Endothelial cell (in vitro differentiated cells): ENCODE results near the gene SLC12A3. TPM values are rescaled to one million over a fixed set of nuclear protein-coding genes. Genes with fewer than 3 reads are reported as not detected.

Source experiments
- DNase-seq: peaks from one replicate; pipeline ENCODE4 v3.0.0; 2021; ENCODE audit warnings: low spot score
- H3K27ac Mint-ChIP-seq: one replicate; pipeline ENCODE4 v1.8.0; 2021; ENCODE audit warnings: mixed read lengths, inconsistent platforms; ENCODE audit not compliant: unreplicated experiment
- H3K27me3 Mint-ChIP-seq: one replicate; pipeline ENCODE4 v1.8.0; 2021; ENCODE audit warnings: mild to moderate bottlenecking, moderate library complexity, mixed read lengths, inconsistent platforms; ENCODE audit not compliant: unreplicated experiment
- H3K36me3 Mint-ChIP-seq: one replicate; pipeline ENCODE4 v1.8.0; 2021; ENCODE audit warnings: mild to moderate bottlenecking, low read depth, mixed read lengths, inconsistent platforms; ENCODE audit not compliant: unreplicated experiment
- H3K4me1 Mint-ChIP-seq: one replicate; pipeline ENCODE4 v1.8.0; 2021; ENCODE audit warnings: mild to moderate bottlenecking, mixed read lengths, inconsistent platforms; ENCODE audit not compliant: unreplicated experiment
- H3K4me3 Mint-ChIP-seq: one replicate; pipeline ENCODE4 v1.8.0; 2021; ENCODE audit warnings: mild to moderate bottlenecking, mixed read lengths, inconsistent platforms; ENCODE audit not compliant: unreplicated experiment
- H3K9me3 Mint-ChIP-seq: one replicate; pipeline ENCODE4 v1.8.0; 2021; ENCODE audit warnings: mixed read lengths, inconsistent platforms; ENCODE audit not compliant: unreplicated experiment
- CTCF ChIP-seq: fragments of 200-600 bp; sonication (generic); IDR thresholded peaks from one replicate; pipeline ENCODE4 v1.5.0; 2021; ENCODE audit warnings: antibody characterized with exemption; ENCODE audit not compliant: unreplicated experiment
- total RNA-seq: library from RNA; stranded (reverse); fragmentation: NEBNext Ultra II Directional; extraction: Animal tissue kit (Norgen Biotek cat#: 25700); gene quantifications from one replicate; pipeline ENCODE4 v1.2.1, GENCODE V29; 2021; ENCODE audit not compliant: unreplicated experiment

Gene SLC12A3
- total RNA-seq, 1 donor from 2014 or later = not detected

GRCh38 chr16:56852968-56853367 lies 12.0 kb upstream of the SLC12A3 start:
- DNase-seq = no peak
- no peak overlapping the region for H3K27ac Mint-ChIP-seq
- TF ChIP-seq CTCF = no peak
- no peaks in the 10 kb centered on the region for H3K27me3 Mint-ChIP-seq
- no peak overlapping the region for H3K4me3 Mint-ChIP-seq
- H3K36me3 Mint-ChIP-seq = no peaks in the 10 kb centered on the region
- H3K9me3 Mint-ChIP-seq = no peaks in the 10 kb centered on the region
- H3K4me1 Mint-ChIP-seq = peaks cover 21% of the 10 kb centered on the region

GRCh38 chr16:56855201-56855600 lies 9.8 kb upstream of the SLC12A3 start:
- Mint-ChIP-seq H3K27ac (no peak overlapping the region), H3K4me3 (no peak overlapping the region), H3K27me3 (peaks cover 5% of the 10 kb centered on the region), H3K9me3 (no peaks in the 10 kb centered on the region), H3K4me1 (peaks cover 14% of the 10 kb centered on the region), H3K36me3 (no peaks in the 10 kb centered on the region)
- no peak for TF ChIP-seq CTCF
- DNase-seq = no peak

GRCh38 chr16:56855946-56856345 lies 9.1 kb upstream of the SLC12A3 start:
- DNase-seq = no peak
- Mint-ChIP-seq H3K4me1 (peaks cover 10% of the 10 kb centered on the region), H3K27ac (no peak overlapping the region), H3K36me3 (no peaks in the 10 kb centered on the region), H3K9me3 (no peaks in the 10 kb centered on the region), H3K27me3 (peaks cover 5% of the 10 kb centered on the region), H3K4me3 (no peak overlapping the region)
- no peak for TF ChIP-seq CTCF

GRCh38 chr16:56856876-56857447 lies 8.0 kb upstream of the SLC12A3 start:
- no peak overlapping the region for H3K4me3 Mint-ChIP-seq
- no peaks in the 10 kb centered on the region for H3K9me3 Mint-ChIP-seq
- H3K27ac Mint-ChIP-seq = no peak overlapping the region
- DNase-seq = no peak
- H3K4me1 Mint-ChIP-seq = peaks cover 8% of the 10 kb centered on the region
- TF ChIP-seq CTCF = no peak
- H3K36me3 Mint-ChIP-seq = no peaks in the 10 kb centered on the region
- H3K27me3 Mint-ChIP-seq = peaks cover 8% of the 10 kb centered on the region

GRCh38 chr16:56858374-56858773 lies 6.6 kb upstream of the SLC12A3 start:
- Mint-ChIP-seq H3K36me3 (no peaks in the 10 kb centered on the region), H3K27ac (no peak overlapping the region), H3K27me3 (peaks cover 10% of the 10 kb centered on the region), H3K4me1 (peaks cover 6% of the 10 kb centered on the region), H3K4me3 (no peak overlapping the region), H3K9me3 (no peaks in the 10 kb centered on the region)
- no peak for DNase-seq
- TF ChIP-seq CTCF = no peak
